Glutamatergic neuron (in vitro differentiated cells): Measurements from ENCODE around the gene ZNF282. TPM values are rescaled to one million over a fixed set of nuclear protein-coding genes. Genes with fewer than 3 reads are reported as not detected.

ENCODE experiments used
- DNase-seq: peaks from one replicate; pipeline ENCODE4 v3.0.0; 2022
- H3K27ac Mint-ChIP-seq: one replicate; pipeline ENCODE4 v1.8.0; 2020; ENCODE audit warnings: mild to moderate bottlenecking, mixed read lengths, inconsistent platforms; ENCODE audit not compliant: unreplicated experiment
- H3K27me3 Mint-ChIP-seq: one replicate; pipeline ENCODE4 v1.8.0; 2020; ENCODE audit warnings: mild to moderate bottlenecking, moderate library complexity, mixed read lengths, inconsistent platforms; ENCODE audit not compliant: unreplicated experiment
- H3K36me3 Mint-ChIP-seq: one replicate; pipeline ENCODE4 v1.8.0; 2020; ENCODE audit warnings: mild to moderate bottlenecking, mixed read lengths, inconsistent platforms; ENCODE audit not compliant: unreplicated experiment
- H3K4me1 Mint-ChIP-seq: one replicate; pipeline ENCODE4 v1.8.0; 2020; ENCODE audit warnings: mild to moderate bottlenecking, low read depth, mixed read lengths, inconsistent platforms; ENCODE audit not compliant: unreplicated experiment
- H3K4me3 Mint-ChIP-seq: one replicate; pipeline ENCODE4 v1.8.0; 2020; ENCODE audit warnings: mild to moderate bottlenecking, mixed read lengths, inconsistent platforms; ENCODE audit not compliant: unreplicated experiment
- H3K9me3 Mint-ChIP-seq: one replicate; pipeline ENCODE4 v1.8.0; 2020; ENCODE audit warnings: mild to moderate bottlenecking, moderate library complexity, mixed read lengths, inconsistent platforms; ENCODE audit not compliant: unreplicated experiment
- CTCF ChIP-seq: fragments of 200-600 bp; sonication (generic); IDR thresholded peaks from one replicate; pipeline ENCODE4 v1.5.0; 2021; ENCODE audit not compliant: partially characterized antibody, unreplicated experiment
- total RNA-seq: library from RNA; stranded (reverse); fragmentation: NEBNext Ultra II Directional; extraction: Animal tissue kit (Norgen Biotek cat#: 25700); gene quantifications from one replicate; pipeline ENCODE4 v1.2.1, GENCODE V29; 2021; ENCODE audit not compliant: unreplicated experiment

The ZNF282 gene
- total RNA-seq, 1 donor from 2014 or later, result 22.9 TPM

- H3K4me3 Mint-ChIP-seq, result no peak overlapping the region
These were observed 2.9 kb downstream of the ZNF282 start for GRCh38 chr7:149198161-149198816.

DNA sequence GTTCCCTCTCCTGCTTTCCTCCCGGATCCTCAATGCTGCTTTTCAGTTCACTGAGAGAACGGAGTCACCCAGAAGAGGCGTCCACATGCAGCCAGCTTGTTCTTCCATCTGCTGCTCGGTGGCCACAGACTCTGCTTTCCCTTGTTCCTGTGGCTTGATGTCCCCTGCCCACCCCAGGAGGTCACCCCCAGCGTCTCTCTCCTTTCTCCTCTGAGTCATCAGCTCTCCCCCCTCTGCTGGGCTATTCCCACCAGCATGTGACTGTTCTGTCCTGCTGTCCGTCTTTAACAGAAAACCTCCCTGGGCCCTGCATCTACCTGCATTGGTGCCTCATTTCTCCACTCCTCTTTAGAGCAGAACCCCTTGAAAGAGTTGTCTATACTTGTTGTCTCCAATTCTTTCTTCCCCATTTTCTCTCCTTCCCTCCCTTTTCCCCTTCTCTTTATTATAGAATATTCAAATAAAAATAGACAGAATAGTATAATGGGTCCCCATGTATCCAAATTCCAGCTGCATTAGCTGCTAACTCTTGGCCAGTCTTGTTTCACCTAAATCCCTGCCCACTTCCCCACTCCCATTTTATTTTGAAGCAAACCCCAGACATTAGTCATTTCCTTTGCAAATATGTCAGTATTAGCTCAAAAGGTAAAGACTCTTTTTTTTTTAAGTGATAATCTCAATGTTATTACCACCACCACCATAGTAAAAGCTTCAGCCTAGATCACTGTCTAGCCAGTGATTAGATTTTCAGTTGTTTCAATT lies 4.1 kb downstream of the ZNF282 start:
- Mint-ChIP-seq H3K27ac (no peak overlapping the region), H3K36me3 (peaks cover 28% of the 10 kb centered on the region), H3K9me3 (peaks cover 8% of the 10 kb centered on the region), H3K4me1 (peaks cover 13% of the 10 kb centered on the region), H3K27me3 (peaks cover 12% of the 10 kb centered on the region), H3K4me3 (no peak overlapping the region)
- TF ChIP-seq CTCF, result no peak
- DNase-seq, result no peak

More at GRCh38 chr7:149198161-149198816, 2.9 kb downstream of the ZNF282 start:
- no peak for DNase-seq
- no peak for TF ChIP-seq CTCF
- no peak overlapping the region for H3K27ac Mint-ChIP-seq
- H3K27me3 Mint-ChIP-seq, result peaks cover 12% of the 10 kb centered on the region
- peaks cover 21% of the 10 kb centered on the region for H3K36me3 Mint-ChIP-seq
- H3K9me3 Mint-ChIP-seq, result peaks cover 8% of the 10 kb centered on the region
- peaks cover 11% of the 10 kb centered on the region for H3K4me1 Mint-ChIP-seq

GRCh38 chr7:149202831-149203231 lies 7.5 kb downstream of the ZNF282 start:
- DNase-seq, result no peak
- Mint-ChIP-seq H3K9me3 (peaks cover 5% of the 10 kb centered on the region), H3K4me1 (peaks cover 8% of the 10 kb centered on the region), H3K27me3 (peaks cover 6% of the 10 kb centered on the region), H3K27ac (no peak overlapping the region), H3K4me3 (no peak overlapping the region), H3K36me3 (peaks cover 33% of the 10 kb centered on the region)
- no peak for TF ChIP-seq CTCF

GRCh38 chr7:149205690-149206381 lies 10.5 kb downstream of the ZNF282 start:
- no peak overlapping the region for H3K27ac Mint-ChIP-seq
- no peak for TF ChIP-seq CTCF
- peaks cover 7% of the 10 kb centered on the region for H3K4me1 Mint-ChIP-seq
- peaks cover 21% of the 10 kb centered on the region for H3K36me3 Mint-ChIP-seq
- DNase-seq, result no peak
- no peak overlapping the region for H3K4me3 Mint-ChIP-seq
- peaks cover 6% of the 10 kb centered on the region for H3K9me3 Mint-ChIP-seq
- peaks cover 3% of the 10 kb centered on the region for H3K27me3 Mint-ChIP-seq
